ENCODE measurements around the gene HERPUD1.
"Not testable (repeated sequence)": the region's sequence is repeated elsewhere in the genome, so short reads cannot be mapped to it uniquely, and the experiment has no call there.

The HERPUD1 gene

GRCh38 chr16:56980792-56981724 lies 49.1 kb downstream of the HERPUD1 start:
- DNase-seq (ENCODE audit: low read depth): no peak

GRCh38 chr16:56981729-56982271 lies 49.9 kb downstream of the HERPUD1 start:
- no peak for DNase-seq (ENCODE audit: low read depth)

GRCh38 chr16:56982695-56983094 lies 50.8 kb downstream of the HERPUD1 start:
- DNase-seq (ENCODE audit: low read depth): no peak

DNA sequence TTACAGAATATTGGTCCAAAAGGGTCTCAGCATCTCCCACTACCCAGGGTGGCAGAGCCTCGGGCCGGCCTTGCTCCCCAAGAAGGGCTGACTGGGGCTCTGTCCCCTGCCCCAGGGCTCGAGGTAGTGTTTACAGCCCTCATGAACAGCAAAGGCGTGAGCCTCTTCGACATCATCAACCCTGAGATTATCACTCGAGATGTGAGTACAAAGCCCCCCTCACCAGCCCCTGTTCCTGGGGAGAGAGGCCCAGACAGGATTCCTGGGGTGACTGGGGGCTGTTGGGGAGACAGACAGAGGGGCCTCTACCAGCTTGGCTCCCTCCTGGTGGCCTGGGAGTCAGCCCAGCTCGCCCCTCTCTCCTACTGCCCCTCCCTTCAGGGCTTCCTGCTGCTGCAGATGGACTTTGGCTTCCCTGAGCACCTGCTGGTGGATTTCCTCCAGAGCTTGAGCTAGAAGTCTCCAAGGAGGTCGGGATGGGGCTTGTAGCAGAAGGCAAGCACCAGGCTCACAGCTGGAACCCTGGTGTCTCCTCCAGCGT lies 51.3 kb downstream of the HERPUD1 start:
- no peak for DNase-seq (ENCODE audit: low read depth)

DNA sequence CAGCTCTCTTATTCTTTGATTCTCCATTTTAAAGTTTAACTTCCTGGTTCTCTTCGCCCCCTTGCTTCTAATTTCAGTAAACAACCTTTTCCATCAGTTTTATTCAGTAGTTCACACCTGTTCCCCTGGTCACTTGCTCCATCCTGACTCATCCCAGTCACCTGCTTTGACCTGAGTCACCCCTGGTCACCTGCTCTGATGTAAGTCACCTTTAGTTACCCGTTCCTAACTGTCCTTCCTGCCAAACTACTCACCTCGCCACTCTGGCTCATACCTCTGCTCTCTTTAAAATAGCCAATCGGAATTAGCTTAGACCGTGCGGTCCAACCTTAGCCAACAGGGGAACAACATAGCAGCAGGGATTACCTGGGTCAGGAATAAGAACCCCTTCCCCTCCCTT lies 52.7 kb downstream of the HERPUD1 start:
- DNase-seq (ENCODE audit: low read depth): no peak

- peak; percentile 82 for DNase-seq (ENCODE audit: low read depth)
These were observed 53.5 kb downstream of the HERPUD1 start for GRCh38 chr16:56985288-56985961.

DNA sequence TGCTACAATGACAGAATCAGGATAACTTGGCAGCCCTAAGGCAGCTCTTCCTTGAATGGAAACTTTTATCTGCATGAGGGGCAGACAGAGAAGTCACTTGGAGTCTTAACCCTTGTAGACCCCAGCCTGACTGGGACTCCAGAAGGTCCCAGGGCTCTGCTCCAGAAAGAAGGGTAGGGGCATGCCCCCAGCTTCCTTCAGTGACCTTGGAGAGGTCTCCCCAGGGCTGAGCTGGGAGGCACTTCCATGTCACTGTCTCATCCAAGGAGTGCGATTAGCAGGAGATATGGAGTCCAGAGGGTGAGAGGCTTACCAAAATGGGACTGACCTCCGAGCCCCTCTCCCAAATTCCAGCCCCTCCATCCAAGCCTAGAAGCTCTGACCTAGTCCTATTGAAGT lies 54.0 kb downstream of the HERPUD1 start:
- no peak for DNase-seq (ENCODE audit: low read depth)

GRCh38 chr16:56986361-56986760 lies 54.4 kb downstream of the HERPUD1 start:
- no peak for DNase-seq (ENCODE audit: low read depth)

DNA sequence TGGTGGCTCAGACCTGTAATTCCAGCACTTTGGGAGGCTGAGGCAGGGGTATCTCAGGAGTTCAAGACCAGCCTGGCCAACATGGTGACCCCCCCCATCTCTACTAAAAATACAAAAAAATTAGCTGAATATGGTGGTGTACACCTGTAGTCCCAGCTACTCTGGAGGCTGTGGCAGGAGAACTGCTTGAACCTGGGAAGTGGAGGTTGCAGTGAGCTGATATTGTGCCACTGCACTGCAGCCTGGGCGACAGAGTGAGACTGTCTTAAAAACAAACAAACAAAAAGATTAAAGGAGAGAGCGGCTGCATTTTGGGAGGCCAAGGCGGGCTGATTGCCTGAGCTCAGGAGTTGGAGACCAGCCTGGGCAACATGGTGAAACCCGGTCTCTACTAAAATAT lies 55.0 kb downstream of the HERPUD1 start:
- not testable (repeated sequence) for DNase-seq (ENCODE audit: low read depth)

- no peak for DNase-seq (ENCODE audit: low read depth)
These were observed 55.8 kb downstream of the HERPUD1 start for GRCh38 chr16:56987692-56988091.

- no peak for DNase-seq (ENCODE audit: low read depth)
These were observed 56.4 kb downstream of the HERPUD1 start for GRCh38 chr16:56988161-56988947.

GRCh38 chr16:56988948-56989945 lies 57.3 kb downstream of the HERPUD1 start, which contains the start of gene NLRC5:
NLRC5 (plus strand) TSS chr16:56989557; CDS start chr16:57020713, 31,156 bp downstream.
- peak; percentile 79 for DNase-seq (ENCODE audit: low read depth)

DNA sequence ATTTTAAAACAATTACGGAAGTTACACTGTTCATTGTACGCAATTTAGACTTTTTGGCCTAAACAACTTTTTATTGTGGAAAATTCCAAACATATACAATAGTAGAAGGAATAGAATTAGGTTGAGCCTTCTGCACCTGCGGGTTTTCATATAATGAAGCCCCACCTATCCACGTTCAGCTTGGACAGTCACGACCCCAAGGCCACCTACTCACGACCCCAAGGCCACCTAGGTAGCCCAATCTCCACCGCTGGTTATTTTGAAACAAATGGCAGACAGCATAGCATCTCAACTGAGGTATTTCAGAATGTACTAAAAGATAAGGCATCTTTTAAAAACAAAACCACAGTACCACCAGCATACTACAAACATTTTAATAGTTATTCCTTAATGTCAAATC lies 58.0 kb downstream of the HERPUD1 start:
- DNase-seq (ENCODE audit: low read depth): no peak

DNA sequence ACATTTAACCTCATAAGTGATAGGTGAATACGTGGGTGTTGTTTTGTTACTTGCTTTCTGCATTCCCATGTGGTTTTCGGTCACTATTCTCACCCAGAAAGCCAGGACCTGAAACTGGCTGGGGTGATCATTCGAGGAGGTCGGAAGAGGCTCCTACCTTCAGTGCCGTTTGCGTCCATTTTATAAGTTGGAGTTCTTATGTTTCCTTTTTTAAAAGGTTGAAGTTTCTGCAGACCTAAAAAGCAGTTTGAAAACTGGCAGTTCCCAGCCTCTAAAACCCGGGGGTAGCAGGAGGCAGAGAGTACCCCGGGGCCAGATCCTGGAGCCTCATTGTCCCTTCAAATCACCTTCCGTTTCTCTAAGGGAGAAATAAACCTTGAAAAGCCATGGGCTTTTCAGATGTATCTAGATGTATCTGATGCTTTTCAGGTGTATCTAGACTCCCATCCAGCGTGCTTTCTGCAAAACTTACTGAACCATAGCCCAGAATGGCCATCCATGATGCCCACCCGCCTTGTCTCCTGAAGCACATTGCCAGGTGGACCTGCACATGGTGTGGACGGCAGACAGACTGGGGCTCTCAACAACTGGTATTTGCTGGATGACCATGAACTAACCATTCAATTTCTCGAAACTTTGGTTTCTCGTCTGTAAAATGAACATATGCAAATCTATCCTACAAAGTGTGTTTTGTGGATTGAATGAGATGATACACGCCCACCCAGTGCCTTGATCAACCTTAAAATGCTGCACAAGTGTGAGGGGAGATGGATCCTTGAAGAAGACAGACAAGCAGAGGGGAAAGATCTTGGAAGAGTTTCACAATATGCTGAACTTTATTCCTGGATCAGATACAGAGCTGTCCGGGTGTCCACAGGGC lies 58.7 kb downstream of the HERPUD1 start:
- DNase-seq (ENCODE audit: low read depth): no peak

DNA sequence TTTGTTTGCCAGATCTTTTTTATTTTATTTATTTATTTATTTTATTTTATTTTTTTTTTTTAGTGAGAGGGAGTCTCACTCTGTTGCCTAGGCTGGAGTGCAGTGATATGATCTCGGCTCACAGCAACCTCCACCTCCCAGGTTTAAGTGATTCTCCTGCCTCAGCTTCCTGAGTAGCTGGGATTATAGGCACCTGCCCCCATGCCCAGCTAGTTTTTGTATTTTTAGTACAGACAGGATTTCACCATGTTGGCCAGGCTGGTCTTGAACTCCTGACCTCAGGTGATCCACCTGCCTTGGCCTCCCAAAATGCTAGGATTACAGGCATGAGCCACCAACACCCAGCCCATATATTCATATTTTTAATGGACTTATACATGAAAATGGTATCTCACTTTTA lies 60.5 kb downstream of the HERPUD1 start:
- not testable (repeated sequence) for DNase-seq (ENCODE audit: low read depth)

DNA sequence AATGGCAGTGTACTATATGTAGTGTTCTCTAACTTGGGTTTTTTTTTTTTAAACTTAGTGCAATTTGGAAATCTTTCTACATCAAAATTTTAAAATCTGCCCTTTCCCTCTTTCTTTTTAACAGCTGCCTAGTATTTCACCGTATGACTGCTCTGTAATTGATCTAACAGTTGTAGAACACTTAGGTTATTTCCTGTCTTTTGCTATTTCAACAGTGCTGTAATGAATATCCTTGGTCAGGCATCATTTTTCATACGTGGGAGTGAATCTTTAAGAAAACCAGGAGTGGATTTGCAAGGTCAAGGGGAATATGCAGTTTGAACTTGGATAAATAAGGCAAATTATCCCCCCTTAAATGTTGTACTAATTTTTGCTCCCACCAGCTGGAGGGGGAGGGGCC lies 61.3 kb downstream of the HERPUD1 start:
- peak; percentile 49 for DNase-seq (ENCODE audit: low read depth)

DNA sequence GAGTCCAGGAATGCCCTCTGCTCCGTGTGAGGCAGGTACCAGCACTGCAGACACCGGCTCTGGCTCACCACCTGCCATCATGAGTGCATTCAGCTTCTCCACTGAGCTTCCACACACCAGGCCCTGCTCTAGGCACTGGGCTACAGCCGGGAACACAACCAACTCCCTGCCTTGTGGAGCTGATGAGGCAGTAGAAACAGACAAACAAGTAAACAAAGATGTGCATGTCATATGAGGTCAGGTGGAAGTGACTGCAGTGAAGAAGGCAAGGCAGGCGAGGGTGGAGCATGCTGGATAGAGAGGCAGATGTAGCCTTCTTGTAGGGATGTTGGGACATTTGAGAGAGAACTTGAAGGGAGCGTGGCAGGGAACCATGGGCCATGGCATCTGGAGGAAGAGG lies 62.4 kb downstream of the HERPUD1 start:
- no peak for DNase-seq (ENCODE audit: low read depth)

Measured in fibroblast of gingiva (primary cell).